ENCODE data around the gene COMT. TPM values are rescaled to one million over a fixed set of nuclear protein-coding genes. Genes with fewer than 3 reads are reported as not detected.

COMT gene
- total RNA-seq, 1 experiment from 2014 or later = 109 TPM

DNA sequence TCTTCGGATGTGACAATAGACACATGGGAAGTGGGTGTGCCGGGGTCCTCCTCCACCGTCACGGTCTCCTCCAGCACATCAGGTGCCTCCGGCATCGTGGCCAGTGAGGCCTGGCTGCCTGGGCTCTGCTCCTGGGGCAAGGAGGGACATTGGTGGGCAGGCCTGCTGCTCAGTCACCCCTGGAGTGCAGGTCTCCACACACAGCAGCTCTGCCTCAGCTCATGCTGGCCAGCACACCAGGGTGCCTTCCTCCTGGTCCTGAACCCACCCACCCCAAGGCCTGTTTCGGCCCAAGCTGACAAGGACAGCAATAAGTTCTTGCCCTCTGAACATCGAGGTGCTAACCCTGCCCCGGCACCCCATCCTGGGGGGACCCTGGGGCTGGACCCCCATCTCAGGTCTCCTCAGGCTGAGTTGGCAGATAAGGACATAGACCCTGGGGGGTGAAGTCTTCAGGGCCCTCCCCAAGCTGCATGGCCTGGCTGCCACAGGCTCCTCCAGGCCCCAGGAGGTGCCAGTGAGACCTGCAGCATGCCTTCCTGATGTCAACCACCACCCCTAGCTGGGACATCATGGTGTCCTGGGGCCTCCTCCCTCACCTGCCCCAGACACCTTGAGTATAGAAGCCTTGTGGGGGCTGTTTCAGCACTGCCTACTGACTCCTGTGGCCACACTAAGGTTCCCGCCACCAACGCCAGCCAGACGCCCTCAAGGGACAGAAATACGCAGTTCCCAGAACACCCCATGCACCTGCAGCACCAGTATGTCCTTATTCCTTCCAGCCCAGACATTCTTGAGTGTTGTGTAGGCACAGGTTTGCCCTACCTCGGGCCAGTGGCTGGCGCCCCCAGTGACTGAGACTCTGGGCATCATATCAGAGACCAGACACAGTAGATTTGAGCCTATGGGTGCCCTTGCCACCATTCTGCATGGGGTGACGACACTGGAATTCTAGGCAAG lies 40.7 kb downstream of the COMT start:
- ChIA-PET CTCF (no interaction called here), RAD21 (ENCODE audit: low non-redundant PET in 1 of 2, low total read pairs in 2 of 2, uncharacterized antibody in 2 of 2, unreplicated experiment in 2 of 2) (no interaction called here), POLR2A (no interaction called here)
- peaks cover 16% of the 10 kb centered on the region for H3K79me2 ChIP-seq (ENCODE audit: insufficient read depth, low read length)
- H3K27ac ChIP-seq (ENCODE audit: low read depth, low read length) = no peak overlapping the region; the same call in 1 of the 2 replicates
- DNase-seq (ENCODE audit: low read depth, low spot score) (no peak), ATAC-seq (no peak)
- TF ChIP-seq SIN3A (IDR thresholded peaks at IDR 0.05; ENCODE audit: low read depth) (no peak), YY1 (IDR thresholded peaks at IDR 0.05; ENCODE audit: extremely low read depth, insufficient replicate concordance, low read depth, low read length) (no peak), EGR1 (IDR thresholded peaks at IDR 0.05; ENCODE audit: low read depth) (no peak)
- TF ChIP-seq, protein P1, sequence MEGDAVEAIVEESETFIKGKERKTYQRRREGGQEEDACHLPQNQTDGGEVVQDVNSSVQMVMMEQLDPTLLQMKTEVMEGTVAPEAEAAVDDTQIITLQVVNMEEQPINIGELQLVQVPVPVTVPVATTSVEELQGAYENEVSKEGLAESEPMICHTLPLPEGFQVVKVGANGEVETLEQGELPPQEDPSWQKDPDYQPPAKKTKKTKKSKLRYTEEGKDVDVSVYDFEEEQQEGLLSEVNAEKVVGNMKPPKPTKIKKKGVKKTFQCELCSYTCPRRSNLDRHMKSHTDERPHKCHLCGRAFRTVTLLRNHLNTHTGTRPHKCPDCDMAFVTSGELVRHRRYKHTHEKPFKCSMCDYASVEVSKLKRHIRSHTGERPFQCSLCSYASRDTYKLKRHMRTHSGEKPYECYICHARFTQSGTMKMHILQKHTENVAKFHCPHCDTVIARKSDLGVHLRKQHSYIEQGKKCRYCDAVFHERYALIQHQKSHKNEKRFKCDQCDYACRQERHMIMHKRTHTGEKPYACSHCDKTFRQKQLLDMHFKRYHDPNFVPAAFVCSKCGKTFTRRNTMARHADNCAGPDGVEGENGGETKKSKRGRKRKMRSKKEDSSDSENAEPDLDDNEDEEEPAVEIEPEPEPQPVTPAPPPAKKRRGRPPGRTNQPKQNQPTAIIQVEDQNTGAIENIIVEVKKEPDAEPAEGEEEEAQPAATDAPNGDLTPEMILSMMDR (IDR thresholded peaks at IDR 0.05 in 2 of 3, conservative IDR thresholded peaks at IDR 0.05 in 1 of 3; ENCODE audit: borderline replicate concordance in 1 of 3, insufficient read depth in 1 of 3, low read depth in 2 of 3, low read length in 2 of 3) = no peak
- TF ChIP-seq, protein P2, sequence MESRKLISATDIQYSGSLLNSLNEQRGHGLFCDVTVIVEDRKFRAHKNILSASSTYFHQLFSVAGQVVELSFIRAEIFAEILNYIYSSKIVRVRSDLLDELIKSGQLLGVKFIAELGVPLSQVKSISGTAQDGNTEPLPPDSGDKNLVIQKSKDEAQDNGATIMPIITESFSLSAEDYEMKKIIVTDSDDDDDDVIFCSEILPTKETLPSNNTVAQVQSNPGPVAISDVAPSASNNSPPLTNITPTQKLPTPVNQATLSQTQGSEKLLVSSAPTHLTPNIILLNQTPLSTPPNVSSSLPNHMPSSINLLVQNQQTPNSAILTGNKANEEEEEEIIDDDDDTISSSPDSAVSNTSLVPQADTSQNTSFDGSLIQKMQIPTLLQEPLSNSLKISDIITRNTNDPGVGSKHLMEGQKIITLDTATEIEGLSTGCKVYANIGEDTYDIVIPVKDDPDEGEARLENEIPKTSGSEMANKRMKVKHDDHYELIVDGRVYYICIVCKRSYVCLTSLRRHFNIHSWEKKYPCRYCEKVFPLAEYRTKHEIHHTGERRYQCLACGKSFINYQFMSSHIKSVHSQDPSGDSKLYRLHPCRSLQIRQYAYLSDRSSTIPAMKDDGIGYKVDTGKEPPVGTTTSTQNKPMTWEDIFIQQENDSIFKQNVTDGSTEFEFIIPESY (IDR thresholded peaks at IDR 0.05; ENCODE audit: extremely low read depth, insufficient replicate concordance, low read length) = no peak
- no peaks in the 10 kb centered on the region for H3K9me2 ChIP-seq (ENCODE audit: insufficient read depth)
- H3K9me3 ChIP-seq (ENCODE audit: control insufficient read depth in 1 of 2, insufficient read depth in 1 of 2, low read depth in 1 of 2, low read length in 2 of 2) = no peaks in the 10 kb centered on the region
- H3K9ac ChIP-seq (ENCODE audit: low read length) = no peak overlapping the region
- BruUV-seq (replicated peaks) = no TSS peak
- no peaks in the 10 kb centered on the region for H4K20me1 ChIP-seq (ENCODE audit: insufficient read depth)
- no peaks in the 10 kb centered on the region for H3K27me3 ChIP-seq (ENCODE audit: insufficient read depth, low read length)
- no peak overlapping the region for H3K4me3 ChIP-seq (replicated peaks in 1 of 2; ENCODE audit: low read depth in 1 of 2, low read length in 2 of 2)
- H2AFZ ChIP-seq (ENCODE audit: low read depth, low read length, poor library complexity, severe bottlenecking) = no peak overlapping the region
- peaks cover 3 to 6% of the 10 kb centered on the region in 2 experiments; a peak in 2 of 4 replicates for H3K36me3 ChIP-seq (ENCODE audit: control insufficient read depth in 1 of 2, insufficient read depth in 2 of 2, low read length in 2 of 2)
- intact Hi-C loops (cut with micrococcal nuclease) = loop anchor here (10.0 kb wide), 1 partner anchor 103 kb away; the partner anchor contains the start of gene DGCR8
- 0 out of 2 replicates have a peak overlapping the region, but pooled peaks have one; percentile 96 for H3K4me2 ChIP-seq (ENCODE audit: low read length)
- peaks cover 37 to 42% of the 10 kb centered on the region in 2 experiments for H3K4me1 ChIP-seq (ENCODE audit: control insufficient read depth in 1 of 2, insufficient read depth in 2 of 2, low read length in 2 of 2)
